ENCODE results near the gene ADAM12.

Gene ADAM12

DNA sequence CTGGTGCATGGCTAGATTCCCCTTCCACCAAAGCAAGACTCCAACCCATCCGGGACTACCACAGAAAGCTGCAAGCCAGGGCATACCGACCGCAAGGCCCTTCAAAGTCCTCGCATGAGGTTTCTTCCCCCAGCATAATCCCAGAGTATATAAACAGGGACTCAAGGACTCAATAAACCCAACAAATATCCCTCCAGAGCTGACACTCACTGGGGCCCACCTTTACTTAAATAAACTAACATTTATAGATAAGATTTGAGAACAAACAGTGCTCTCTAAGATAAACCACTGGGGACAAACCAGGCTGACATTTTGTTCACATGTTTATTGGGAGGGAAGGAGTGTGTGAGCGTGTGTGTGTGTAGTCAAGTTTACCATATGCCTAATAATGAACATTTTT, 138.2 kb downstream of the ADAM12 start (continued):
- TF ChIP-seq, protein P1, sequence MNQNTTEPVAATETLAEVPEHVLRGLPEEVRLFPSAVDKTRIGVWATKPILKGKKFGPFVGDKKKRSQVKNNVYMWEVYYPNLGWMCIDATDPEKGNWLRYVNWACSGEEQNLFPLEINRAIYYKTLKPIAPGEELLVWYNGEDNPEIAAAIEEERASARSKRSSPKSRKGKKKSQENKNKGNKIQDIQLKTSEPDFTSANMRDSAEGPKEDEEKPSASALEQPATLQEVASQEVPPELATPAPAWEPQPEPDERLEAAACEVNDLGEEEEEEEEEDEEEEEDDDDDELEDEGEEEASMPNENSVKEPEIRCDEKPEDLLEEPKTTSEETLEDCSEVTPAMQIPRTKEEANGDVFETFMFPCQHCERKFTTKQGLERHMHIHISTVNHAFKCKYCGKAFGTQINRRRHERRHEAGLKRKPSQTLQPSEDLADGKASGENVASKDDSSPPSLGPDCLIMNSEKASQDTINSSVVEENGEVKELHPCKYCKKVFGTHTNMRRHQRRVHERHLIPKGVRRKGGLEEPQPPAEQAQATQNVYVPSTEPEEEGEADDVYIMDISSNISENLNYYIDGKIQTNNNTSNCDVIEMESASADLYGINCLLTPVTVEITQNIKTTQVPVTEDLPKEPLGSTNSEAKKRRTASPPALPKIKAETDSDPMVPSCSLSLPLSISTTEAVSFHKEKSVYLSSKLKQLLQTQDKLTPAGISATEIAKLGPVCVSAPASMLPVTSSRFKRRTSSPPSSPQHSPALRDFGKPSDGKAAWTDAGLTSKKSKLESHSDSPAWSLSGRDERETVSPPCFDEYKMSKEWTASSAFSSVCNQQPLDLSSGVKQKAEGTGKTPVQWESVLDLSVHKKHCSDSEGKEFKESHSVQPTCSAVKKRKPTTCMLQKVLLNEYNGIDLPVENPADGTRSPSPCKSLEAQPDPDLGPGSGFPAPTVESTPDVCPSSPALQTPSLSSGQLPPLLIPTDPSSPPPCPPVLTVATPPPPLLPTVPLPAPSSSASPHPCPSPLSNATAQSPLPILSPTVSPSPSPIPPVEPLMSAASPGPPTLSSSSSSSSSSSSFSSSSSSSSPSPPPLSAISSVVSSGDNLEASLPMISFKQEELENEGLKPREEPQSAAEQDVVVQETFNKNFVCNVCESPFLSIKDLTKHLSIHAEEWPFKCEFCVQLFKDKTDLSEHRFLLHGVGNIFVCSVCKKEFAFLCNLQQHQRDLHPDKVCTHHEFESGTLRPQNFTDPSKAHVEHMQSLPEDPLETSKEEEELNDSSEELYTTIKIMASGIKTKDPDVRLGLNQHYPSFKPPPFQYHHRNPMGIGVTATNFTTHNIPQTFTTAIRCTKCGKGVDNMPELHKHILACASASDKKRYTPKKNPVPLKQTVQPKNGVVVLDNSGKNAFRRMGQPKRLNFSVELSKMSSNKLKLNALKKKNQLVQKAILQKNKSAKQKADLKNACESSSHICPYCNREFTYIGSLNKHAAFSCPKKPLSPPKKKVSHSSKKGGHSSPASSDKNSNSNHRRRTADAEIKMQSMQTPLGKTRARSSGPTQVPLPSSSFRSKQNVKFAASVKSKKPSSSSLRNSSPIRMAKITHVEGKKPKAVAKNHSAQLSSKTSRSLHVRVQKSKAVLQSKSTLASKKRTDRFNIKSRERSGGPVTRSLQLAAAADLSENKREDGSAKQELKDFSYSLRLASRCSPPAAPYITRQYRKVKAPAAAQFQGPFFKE (tag by site-specific recombination; IDR thresholded peaks at IDR 0.05; ENCODE audit: borderline replicate concordance), result no peak
- TF ChIP-seq, protein P2, sequence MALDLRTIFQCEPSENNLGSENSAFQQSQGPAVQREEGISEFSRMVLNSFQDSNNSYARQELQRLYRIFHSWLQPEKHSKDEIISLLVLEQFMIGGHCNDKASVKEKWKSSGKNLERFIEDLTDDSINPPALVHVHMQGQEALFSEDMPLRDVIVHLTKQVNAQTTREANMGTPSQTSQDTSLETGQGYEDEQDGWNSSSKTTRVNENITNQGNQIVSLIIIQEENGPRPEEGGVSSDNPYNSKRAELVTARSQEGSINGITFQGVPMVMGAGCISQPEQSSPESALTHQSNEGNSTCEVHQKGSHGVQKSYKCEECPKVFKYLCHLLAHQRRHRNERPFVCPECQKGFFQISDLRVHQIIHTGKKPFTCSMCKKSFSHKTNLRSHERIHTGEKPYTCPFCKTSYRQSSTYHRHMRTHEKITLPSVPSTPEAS (tag by site-specific recombination; IDR thresholded peaks at IDR 0.05), result peak; percentile 45; the same call in 1 of the 2 replicates
- TF ChIP-seq ZNF654 (tag by site-specific recombination; IDR thresholded peaks at IDR 0.05; ENCODE audit: low read depth) (no peak), ZNF747 (tag by site-specific recombination; IDR thresholded peaks at IDR 0.05) (no peak), ZNF837 (tag by site-specific recombination; IDR thresholded peaks at IDR 0.05) (no peak), ZNF354C (tag by site-specific recombination; IDR thresholded peaks at IDR 0.05; ENCODE audit: borderline replicate concordance, low read depth) (no peak), KLF10 (tag by site-specific recombination; IDR thresholded peaks at IDR 0.05) (0 out of 2 replicates have a peak, but pooled peaks have one; percentile 50), ZNF529 (tag by site-specific recombination; IDR thresholded peaks at IDR 0.05; ENCODE audit: insufficient replicate concordance) (no peak), ZNF202 (tag by site-specific recombination; IDR thresholded peaks at IDR 0.05; ENCODE audit: borderline replicate concordance) (no peak), ZFP3 (tag by site-specific recombination; IDR thresholded peaks at IDR 0.05; ENCODE audit: low read depth) (no peak), WT1 (tag by site-specific recombination; IDR thresholded peaks at IDR 0.05) (peak; percentile 57; the same call in 1 of the 2 replicates), ZNF549 (tag by site-specific recombination; IDR thresholded peaks at IDR 0.05) (no peak), ZNF394 (tag by site-specific recombination; IDR thresholded peaks at IDR 0.05; ENCODE audit: borderline replicate concordance) (no peak), ZSCAN16 (tag by site-specific recombination; IDR thresholded peaks at IDR 0.05) (no peak), ZNF239 (tag by site-specific recombination; IDR thresholded peaks at IDR 0.05) (no peak), ZNF350 (tag by site-specific recombination; IDR thresholded peaks at IDR 0.05) (no peak), MYNN (tag by site-specific recombination; IDR thresholded peaks at IDR 0.05; ENCODE audit: borderline replicate concordance) (no peak), SCRT1 (tag by site-specific recombination; IDR thresholded peaks at IDR 0.05; ENCODE audit: borderline replicate concordance) (no peak), ZEB2 (tag by site-specific recombination; IDR thresholded peaks at IDR 0.05) (no peak), ZNF335 (tag by site-specific recombination; conservative IDR thresholded peaks at IDR 0.05) (no peak), GLIS2 (tag by site-specific recombination; IDR thresholded peaks at IDR 0.05) (no peak), ZNF830 (tag by site-specific recombination; IDR thresholded peaks at IDR 0.05; ENCODE audit: low read depth) (no peak)
- TF ChIP-seq, protein P3, sequence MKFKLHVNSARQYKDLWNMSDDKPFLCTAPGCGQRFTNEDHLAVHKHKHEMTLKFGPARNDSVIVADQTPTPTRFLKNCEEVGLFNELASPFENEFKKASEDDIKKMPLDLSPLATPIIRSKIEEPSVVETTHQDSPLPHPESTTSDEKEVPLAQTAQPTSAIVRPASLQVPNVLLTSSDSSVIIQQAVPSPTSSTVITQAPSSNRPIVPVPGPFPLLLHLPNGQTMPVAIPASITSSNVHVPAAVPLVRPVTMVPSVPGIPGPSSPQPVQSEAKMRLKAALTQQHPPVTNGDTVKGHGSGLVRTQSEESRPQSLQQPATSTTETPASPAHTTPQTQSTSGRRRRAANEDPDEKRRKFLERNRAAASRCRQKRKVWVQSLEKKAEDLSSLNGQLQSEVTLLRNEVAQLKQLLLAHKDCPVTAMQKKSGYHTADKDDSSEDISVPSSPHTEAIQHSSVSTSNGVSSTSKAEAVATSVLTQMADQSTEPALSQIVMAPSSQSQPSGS (tag by site-specific recombination; IDR thresholded peaks at IDR 0.05; ENCODE audit: low read depth), result peak; percentile 31; the same call in 1 of the 2 replicates
- TF ChIP-seq, protein P4, sequence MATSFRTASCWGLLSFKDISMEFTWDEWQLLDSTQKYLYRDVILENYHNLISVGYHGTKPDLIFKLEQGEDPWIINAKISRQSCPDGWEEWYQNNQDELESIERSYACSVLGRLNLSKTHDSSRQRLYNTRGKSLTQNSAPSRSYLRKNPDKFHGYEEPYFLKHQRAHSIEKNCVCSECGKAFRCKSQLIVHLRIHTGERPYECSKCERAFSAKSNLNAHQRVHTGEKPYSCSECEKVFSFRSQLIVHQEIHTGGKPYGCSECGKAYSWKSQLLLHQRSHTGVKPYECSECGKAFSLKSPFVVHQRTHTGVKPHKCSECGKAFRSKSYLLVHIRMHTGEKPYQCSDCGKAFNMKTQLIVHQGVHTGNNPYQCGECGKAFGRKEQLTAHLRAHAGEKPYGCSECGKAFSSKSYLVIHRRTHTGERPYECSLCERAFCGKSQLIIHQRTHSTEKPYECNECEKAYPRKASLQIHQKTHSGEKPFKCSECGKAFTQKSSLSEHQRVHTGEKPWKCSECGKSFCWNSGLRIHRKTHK (tag by site-specific recombination; IDR thresholded peaks at IDR 0.05), result no peak
- TF ChIP-seq, protein P5, sequence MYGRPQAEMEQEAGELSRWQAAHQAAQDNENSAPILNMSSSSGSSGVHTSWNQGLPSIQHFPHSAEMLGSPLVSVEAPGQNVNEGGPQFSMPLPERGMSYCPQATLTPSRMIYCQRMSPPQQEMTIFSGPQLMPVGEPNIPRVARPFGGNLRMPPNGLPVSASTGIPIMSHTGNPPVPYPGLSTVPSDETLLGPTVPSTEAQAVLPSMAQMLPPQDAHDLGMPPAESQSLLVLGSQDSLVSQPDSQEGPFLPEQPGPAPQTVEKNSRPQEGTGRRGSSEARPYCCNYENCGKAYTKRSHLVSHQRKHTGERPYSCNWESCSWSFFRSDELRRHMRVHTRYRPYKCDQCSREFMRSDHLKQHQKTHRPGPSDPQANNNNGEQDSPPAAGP (tag by site-specific recombination; IDR thresholded peaks at IDR 0.05), result peak; percentile 66
- TF ChIP-seq, protein P6, sequence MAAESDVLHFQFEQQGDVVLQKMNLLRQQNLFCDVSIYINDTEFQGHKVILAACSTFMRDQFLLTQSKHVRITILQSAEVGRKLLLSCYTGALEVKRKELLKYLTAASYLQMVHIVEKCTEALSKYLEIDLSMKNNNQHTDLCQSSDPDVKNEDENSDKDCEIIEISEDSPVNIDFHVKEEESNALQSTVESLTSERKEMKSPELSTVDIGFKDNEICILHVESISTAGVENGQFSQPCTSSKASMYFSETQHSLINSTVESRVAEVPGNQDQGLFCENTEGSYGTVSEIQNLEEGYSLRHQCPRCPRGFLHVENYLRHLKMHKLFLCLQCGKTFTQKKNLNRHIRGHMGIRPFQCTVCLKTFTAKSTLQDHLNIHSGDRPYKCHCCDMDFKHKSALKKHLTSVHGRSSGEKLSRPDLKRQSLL (tag by site-specific recombination; IDR thresholded peaks at IDR 0.05), result peak; percentile 60; the same call in 1 of the 2 replicates
- TF ChIP-seq, protein P7, sequence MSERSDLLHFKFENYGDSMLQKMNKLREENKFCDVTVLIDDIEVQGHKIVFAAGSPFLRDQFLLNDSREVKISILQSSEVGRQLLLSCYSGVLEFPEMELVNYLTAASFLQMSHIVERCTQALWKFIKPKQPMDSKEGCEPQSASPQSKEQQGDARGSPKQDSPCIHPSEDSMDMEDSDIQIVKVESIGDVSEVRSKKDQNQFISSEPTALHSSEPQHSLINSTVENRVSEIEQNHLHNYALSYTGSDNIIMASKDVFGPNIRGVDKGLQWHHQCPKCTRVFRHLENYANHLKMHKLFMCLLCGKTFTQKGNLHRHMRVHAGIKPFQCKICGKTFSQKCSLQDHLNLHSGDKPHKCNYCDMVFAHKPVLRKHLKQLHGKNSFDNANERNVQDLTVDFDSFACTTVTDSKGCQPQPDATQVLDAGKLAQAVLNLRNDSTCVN (tag by site-specific recombination; optimal IDR thresholded peaks at IDR 0.05), result no peak
